Gastroesophageal sphincter (tissue), 3 donors: ENCODE data around the gene CRYBA2.

Experiments used
- POLR2A ChIP-seq, 2 donors: fragments of 450-650 bp; IDR thresholded peaks; one replicate each; pipeline ENCODE4 v1.6.1; 2017; ENCODE audit warnings: antibody characterized with exemption in 2 of 2, mild to moderate bottlenecking in 2 of 2, moderate library complexity in 1 of 2
- TF ChIP-seq, protein P1 (sequence below), 4 experiments: fragments of 200-600 bp in 2 of 4; fragments of 450-650 bp in 2 of 4; sonication (generic) in 1 of 4; IDR thresholded peaks; one replicate each; pipeline ENCODE4 v1.5.1; 2017 to 2019; ENCODE audit warnings: antibody characterized with exemption in 4 of 4, mild to moderate bottlenecking in 2 of 4, moderate library complexity in 2 of 4

GRCh38 chr2:218999021-218999880 is 6.0 kb upstream of the CRYBA2 start:
- no peak for TF ChIP-seq POLR2A (IDR thresholded peaks at IDR 0.05)
- TF ChIP-seq, protein P1, sequence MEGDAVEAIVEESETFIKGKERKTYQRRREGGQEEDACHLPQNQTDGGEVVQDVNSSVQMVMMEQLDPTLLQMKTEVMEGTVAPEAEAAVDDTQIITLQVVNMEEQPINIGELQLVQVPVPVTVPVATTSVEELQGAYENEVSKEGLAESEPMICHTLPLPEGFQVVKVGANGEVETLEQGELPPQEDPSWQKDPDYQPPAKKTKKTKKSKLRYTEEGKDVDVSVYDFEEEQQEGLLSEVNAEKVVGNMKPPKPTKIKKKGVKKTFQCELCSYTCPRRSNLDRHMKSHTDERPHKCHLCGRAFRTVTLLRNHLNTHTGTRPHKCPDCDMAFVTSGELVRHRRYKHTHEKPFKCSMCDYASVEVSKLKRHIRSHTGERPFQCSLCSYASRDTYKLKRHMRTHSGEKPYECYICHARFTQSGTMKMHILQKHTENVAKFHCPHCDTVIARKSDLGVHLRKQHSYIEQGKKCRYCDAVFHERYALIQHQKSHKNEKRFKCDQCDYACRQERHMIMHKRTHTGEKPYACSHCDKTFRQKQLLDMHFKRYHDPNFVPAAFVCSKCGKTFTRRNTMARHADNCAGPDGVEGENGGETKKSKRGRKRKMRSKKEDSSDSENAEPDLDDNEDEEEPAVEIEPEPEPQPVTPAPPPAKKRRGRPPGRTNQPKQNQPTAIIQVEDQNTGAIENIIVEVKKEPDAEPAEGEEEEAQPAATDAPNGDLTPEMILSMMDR (IDR thresholded peaks at IDR 0.05), result no peak
